GM23338 (cell line): ENCODE data around the gene PCDHB2. TPM values are rescaled to one million over a fixed set of nuclear protein-coding genes. Genes with fewer than 3 reads are reported as not detected.

Experiments used
- ATAC-seq: fragments of 200-7000 bp; cut with Tn5 transposase; 3 replicates; pipeline ENCODE4 v1.9.1; 2020
- DNase-seq: peaks from one replicate; pipeline ENCODE4 v3.0.0-alpha.2; 2015; ENCODE audit warnings: low spot score
- H2AFZ ChIP-seq: fragments of 200-600 bp; sonication (generic); 2 replicates; pipeline ENCODE4 v1.8.0; 2016; ENCODE audit warnings: antibody characterized with exemption, mild to moderate bottlenecking, moderate library complexity
- H3F3A ChIP-seq: fragments of 200-600 bp; sonication (generic); replicated peaks from 2 replicates; pipeline ENCODE4 v1.8.0; 2017; ENCODE audit warnings: antibody characterized with exemption, mixed run types, low read depth
- H3K27ac ChIP-seq: fragments of 200-600 bp; sonication (generic); 2 replicates; pipeline ENCODE4 v1.6.1; 2016; ENCODE audit warnings: low read depth
- H3K27me3 ChIP-seq: fragments of 200-600 bp; sonication (generic); 2 replicates; pipeline ENCODE4 v1.8.0; 2016; ENCODE audit warnings: mild to moderate bottlenecking, mixed run types, moderate library complexity; ENCODE audit not compliant: insufficient read depth
- H3K36me3 ChIP-seq: fragments of 200-600 bp; sonication (generic); 2 replicates; pipeline ENCODE4 v1.8.0; 2016; ENCODE audit warnings: mild to moderate bottlenecking; ENCODE audit not compliant: insufficient read depth
- H3K4me1 ChIP-seq: fragments of 200-600 bp; sonication (generic); 2 replicates; pipeline ENCODE4 v1.8.0; 2016; ENCODE audit warnings: mild to moderate bottlenecking, moderate library complexity; ENCODE audit not compliant: insufficient read depth
- H3K4me2 ChIP-seq: fragments of 200-600 bp; sonication (generic); 2 replicates; pipeline ENCODE4 v1.7.1; 2017; ENCODE audit warnings: mixed run types
- H3K4me3 ChIP-seq: fragments of 200-600 bp; sonication (generic); 2 replicates; pipeline ENCODE4 v1.6.1; 2016; ENCODE audit warnings: mixed run types
- H3K79me2 ChIP-seq: fragments of 200-600 bp; sonication (generic); replicated peaks from 2 replicates; pipeline ENCODE4 v1.8.0; 2017; ENCODE audit warnings: mild to moderate bottlenecking; ENCODE audit not compliant: insufficient read depth
- H3K9me2 ChIP-seq: fragments of 200-600 bp; sonication (generic); 2 replicates; pipeline ENCODE4 v1.8.0; 2017; ENCODE audit not compliant: insufficient read depth
- H4K20me1 ChIP-seq: fragments of 200-600 bp; sonication (generic); replicated peaks from 2 replicates; pipeline ENCODE4 v1.8.0; 2017; ENCODE audit warnings: mild to moderate bottlenecking; ENCODE audit not compliant: insufficient read depth
- H3K27ac Mint-ChIP-seq: 2 replicates; pipeline ENCODE4 v1.8.0; 2020; ENCODE audit warnings: inconsistent platforms, mild to moderate bottlenecking, moderate library complexity, mixed read lengths
- H3K27me3 Mint-ChIP-seq: 3 replicates; pipeline ENCODE4 v1.8.0; 2022; ENCODE audit warnings: low read depth, mild to moderate bottlenecking, moderate library complexity, mixed read lengths, inconsistent platforms; ENCODE audit not compliant: insufficient read depth, poor library complexity
- H3K36me3 Mint-ChIP-seq: 3 replicates; pipeline ENCODE4 v1.8.0; 2021; ENCODE audit warnings: low read depth, mild to moderate bottlenecking, inconsistent platforms, moderate library complexity, mixed read lengths
- H3K4me1 Mint-ChIP-seq: 3 replicates; pipeline ENCODE4 v1.8.0; 2020; ENCODE audit warnings: mild to moderate bottlenecking, inconsistent platforms, mixed read lengths
- H3K4me3 Mint-ChIP-seq: 3 replicates; pipeline ENCODE4 v1.8.0; 2021; ENCODE audit warnings: moderate library complexity, mild to moderate bottlenecking, inconsistent platforms, mixed read lengths
- H3K9me3 Mint-ChIP-seq: 3 replicates; pipeline ENCODE4 v1.8.0; 2020; ENCODE audit warnings: moderate library complexity, mild to moderate bottlenecking, inconsistent platforms, mixed read lengths
- EZH2phosphoT487 ChIP-seq: fragments of 200-600 bp; sonication (generic); IDR thresholded peaks from one replicate; pipeline ENCODE4 v1.8.1; 2018; ENCODE audit warnings: antibody characterized with exemption; ENCODE audit not compliant: unreplicated experiment
- NANOG ChIP-seq: IDR thresholded peaks from 2 replicates; pipeline ENCODE4 v1.6.1; 2016; ENCODE audit warnings: antibody characterized with exemption, borderline replicate concordance
- POLR2AphosphoS5 ChIP-seq: IDR thresholded peaks from 2 replicates; pipeline ENCODE4 v1.6.1; 2016; ENCODE audit warnings: antibody characterized with exemption, low read depth
- ZNF114 ChIP-seq: fragments of 250-450 bp; sonication (Bioruptor Pico); IDR thresholded peaks from 2 replicates; pipeline ENCODE4 v1.5.0; 2020; ENCODE audit warnings: mild to moderate bottlenecking, moderate library complexity
- ZNF331 ChIP-seq: fragments of 250-450 bp; sonication (Bioruptor Pico); IDR thresholded peaks from 2 replicates; pipeline ENCODE4 v1.5.0; 2020; ENCODE audit warnings: low read depth, mild to moderate bottlenecking, moderate library complexity
- polyA plus RNA-seq: library from polyadenylated mRNA; unstranded; fragments of >200 nt; fragmentation: Nextera tagmentation; extraction: Ambion mirVana; gene quantifications from 2 replicates; pipeline ENCODE4 v1.2.1, GENCODE V29; 2016
- total RNA-seq: library from RNA; depleted of rRNA; stranded (reverse); fragments of >200 nt; shearing (Covaris generic); gene quantifications from 2 replicates; pipeline ENCODE4 v1.2.3, GENCODE V29; 2014
- TF ChIP-seq, protein P1 (sequence below): fragments of 250-450 bp; sonication (Bioruptor Pico); IDR thresholded peaks from 2 replicates; pipeline ENCODE4 v1.5.0; 2020; ENCODE audit warnings: mild to moderate bottlenecking, moderate library complexity
- TF ChIP-seq, protein P2 (sequence below): IDR thresholded peaks from 2 replicates; pipeline ENCODE4 v1.6.1; 2016; ENCODE audit warnings: antibody characterized with exemption
- TF ChIP-seq, protein P3 (sequence below): IDR thresholded peaks from one replicate; pipeline ENCODE4 v1.6.1; 2018; ENCODE audit warnings: antibody characterized with exemption; ENCODE audit not compliant: unreplicated experiment

Gene PCDHB2
- total and polyA plus RNA-seq, 2 experiments from 2014 or later: 9.3 to 34.2 TPM

DNA sequence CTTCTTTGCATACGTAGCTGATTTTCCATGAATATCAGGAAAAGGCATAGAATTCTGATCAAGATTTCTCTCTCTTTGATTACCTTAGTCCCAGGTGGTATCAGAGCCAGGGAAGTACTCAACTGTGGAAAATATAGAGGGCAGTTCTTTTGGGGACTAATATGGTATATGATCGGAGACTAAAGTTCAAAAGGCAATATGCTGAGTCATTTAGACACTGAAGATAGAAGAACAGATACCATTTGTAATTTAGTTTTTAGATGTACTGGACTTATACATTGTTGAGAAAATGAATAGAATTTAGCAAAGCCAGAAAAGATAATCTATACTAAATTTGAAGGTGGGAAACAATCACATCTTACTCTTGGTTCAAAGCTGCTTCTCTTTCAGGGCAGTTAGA lies 10.9 kb downstream of the PCDHB2 start (continued):
- TF ChIP-seq, protein P1, sequence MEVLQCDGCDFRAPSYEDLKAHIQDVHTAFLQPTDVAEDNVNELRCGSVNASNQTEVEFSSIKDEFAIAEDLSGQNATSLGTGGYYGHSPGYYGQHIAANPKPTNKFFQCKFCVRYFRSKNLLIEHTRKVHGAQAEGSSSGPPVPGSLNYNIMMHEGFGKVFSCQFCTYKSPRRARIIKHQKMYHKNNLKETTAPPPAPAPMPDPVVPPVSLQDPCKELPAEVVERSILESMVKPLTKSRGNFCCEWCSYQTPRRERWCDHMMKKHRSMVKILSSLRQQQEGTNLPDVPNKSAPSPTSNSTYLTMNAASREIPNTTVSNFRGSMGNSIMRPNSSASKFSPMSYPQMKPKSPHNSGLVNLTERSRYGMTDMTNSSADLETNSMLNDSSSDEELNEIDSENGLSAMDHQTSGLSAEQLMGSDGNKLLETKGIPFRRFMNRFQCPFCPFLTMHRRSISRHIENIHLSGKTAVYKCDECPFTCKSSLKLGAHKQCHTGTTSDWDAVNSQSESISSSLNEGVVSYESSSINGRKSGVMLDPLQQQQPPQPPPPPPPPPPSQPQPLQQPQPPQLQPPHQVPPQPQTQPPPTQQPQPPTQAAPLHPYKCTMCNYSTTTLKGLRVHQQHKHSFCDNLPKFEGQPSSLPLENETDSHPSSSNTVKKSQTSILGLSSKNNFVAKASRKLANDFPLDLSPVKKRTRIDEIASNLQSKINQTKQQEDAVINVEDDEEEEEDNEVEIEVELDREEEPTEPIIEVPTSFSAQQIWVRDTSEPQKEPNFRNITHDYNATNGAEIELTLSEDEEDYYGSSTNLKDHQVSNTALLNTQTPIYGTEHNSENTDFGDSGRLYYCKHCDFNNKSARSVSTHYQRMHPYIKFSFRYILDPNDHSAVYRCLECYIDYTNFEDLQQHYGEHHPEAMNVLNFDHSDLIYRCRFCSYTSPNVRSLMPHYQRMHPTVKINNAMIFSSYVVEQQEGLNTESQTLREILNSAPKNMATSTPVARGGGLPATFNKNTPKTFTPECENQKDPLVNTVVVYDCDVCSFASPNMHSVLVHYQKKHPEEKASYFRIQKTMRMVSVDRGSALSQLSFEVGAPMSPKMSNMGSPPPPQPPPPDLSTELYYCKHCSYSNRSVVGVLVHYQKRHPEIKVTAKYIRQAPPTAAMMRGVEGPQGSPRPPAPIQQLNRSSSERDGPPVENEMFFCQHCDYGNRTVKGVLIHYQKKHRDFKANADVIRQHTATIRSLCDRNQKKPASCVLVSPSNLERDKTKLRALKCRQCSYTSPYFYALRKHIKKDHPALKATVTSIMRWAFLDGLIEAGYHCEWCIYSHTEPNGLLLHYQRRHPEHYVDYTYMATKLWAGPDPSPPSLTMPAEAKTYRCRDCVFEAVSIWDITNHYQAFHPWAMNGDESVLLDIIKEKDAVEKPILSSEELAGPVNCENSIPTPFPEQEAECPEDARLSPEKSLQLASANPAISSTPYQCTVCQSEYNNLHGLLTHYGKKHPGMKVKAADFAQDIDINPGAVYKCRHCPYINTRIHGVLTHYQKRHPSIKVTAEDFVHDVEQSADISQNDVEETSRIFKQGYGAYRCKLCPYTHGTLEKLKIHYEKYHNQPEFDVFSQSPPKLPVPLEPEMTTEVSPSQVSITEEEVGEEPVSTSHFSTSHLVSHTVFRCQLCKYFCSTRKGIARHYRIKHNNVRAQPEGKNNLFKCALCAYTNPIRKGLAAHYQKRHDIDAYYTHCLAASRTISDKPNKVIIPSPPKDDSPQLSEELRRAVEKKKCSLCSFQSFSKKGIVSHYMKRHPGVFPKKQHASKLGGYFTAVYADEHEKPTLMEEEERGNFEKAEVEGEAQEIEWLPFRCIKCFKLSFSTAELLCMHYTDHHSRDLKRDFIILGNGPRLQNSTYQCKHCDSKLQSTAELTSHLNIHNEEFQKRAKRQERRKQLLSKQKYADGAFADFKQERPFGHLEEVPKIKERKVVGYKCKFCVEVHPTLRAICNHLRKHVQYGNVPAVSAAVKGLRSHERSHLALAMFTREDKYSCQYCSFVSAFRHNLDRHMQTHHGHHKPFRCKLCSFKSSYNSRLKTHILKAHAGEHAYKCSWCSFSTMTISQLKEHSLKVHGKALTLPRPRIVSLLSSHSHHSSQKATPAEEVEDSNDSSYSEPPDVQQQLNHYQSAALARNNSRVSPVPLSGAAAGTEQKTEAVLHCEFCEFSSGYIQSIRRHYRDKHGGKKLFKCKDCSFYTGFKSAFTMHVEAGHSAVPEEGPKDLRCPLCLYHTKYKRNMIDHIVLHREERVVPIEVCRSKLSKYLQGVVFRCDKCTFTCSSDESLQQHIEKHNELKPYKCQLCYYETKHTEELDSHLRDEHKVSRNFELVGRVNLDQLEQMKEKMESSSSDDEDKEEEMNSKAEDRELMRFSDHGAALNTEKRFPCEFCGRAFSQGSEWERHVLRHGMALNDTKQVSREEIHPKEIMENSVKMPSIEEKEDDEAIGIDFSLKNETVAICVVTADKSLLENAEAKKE (CRISPR knock-in tag): no peak
- no peak for TF ChIP-seq NANOG
- TF ChIP-seq ZNF114 (CRISPR knock-in tag): no peak
- TF ChIP-seq ZNF331 (CRISPR knock-in tag): no peak

DNA sequence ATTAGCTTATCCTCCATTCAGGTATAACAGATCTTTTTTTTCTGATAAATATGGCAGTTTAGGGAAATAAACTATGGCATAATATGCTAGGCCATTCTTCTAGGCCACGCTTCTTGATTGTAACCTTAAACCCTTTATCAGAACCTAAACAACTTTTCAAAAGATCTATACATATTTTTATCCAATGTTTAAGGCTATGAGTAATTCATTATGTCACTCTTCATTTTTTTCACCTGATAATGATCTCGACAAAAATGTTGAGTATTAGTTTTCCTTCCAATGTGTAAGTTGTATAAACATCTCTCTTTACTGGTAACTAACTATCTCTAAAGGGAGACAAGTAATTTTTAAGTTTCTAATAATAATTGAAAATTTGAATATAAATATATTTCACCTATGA lies 24.8 kb downstream of the PCDHB2 start:
- H3F3A ChIP-seq: no peaks in the 10 kb centered on the region
- H4K20me1 ChIP-seq: no peaks in the 10 kb centered on the region
- no peaks in the 10 kb centered on the region for H3K9me2 ChIP-seq
- no peak overlapping the region for H3K4me2 ChIP-seq
- peaks cover 12% of the 10 kb centered on the region; the same call in 2 of the 3 replicates for H3K9me3 Mint-ChIP-seq
- TF ChIP-seq, protein P2, sequence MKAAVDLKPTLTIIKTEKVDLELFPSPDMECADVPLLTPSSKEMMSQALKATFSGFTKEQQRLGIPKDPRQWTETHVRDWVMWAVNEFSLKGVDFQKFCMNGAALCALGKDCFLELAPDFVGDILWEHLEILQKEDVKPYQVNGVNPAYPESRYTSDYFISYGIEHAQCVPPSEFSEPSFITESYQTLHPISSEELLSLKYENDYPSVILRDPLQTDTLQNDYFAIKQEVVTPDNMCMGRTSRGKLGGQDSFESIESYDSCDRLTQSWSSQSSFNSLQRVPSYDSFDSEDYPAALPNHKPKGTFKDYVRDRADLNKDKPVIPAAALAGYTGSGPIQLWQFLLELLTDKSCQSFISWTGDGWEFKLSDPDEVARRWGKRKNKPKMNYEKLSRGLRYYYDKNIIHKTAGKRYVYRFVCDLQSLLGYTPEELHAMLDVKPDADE: no peak
- TF ChIP-seq, protein P3, sequence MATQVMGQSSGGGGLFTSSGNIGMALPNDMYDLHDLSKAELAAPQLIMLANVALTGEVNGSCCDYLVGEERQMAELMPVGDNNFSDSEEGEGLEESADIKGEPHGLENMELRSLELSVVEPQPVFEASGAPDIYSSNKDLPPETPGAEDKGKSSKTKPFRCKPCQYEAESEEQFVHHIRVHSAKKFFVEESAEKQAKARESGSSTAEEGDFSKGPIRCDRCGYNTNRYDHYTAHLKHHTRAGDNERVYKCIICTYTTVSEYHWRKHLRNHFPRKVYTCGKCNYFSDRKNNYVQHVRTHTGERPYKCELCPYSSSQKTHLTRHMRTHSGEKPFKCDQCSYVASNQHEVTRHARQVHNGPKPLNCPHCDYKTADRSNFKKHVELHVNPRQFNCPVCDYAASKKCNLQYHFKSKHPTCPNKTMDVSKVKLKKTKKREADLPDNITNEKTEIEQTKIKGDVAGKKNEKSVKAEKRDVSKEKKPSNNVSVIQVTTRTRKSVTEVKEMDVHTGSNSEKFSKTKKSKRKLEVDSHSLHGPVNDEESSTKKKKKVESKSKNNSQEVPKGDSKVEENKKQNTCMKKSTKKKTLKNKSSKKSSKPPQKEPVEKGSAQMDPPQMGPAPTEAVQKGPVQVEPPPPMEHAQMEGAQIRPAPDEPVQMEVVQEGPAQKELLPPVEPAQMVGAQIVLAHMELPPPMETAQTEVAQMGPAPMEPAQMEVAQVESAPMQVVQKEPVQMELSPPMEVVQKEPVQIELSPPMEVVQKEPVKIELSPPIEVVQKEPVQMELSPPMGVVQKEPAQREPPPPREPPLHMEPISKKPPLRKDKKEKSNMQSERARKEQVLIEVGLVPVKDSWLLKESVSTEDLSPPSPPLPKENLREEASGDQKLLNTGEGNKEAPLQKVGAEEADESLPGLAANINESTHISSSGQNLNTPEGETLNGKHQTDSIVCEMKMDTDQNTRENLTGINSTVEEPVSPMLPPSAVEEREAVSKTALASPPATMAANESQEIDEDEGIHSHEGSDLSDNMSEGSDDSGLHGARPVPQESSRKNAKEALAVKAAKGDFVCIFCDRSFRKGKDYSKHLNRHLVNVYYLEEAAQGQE: no peak
- no peak for TF ChIP-seq POLR2AphosphoS5
- TF ChIP-seq EZH2phosphoT487: no peak
- H3K36me3 ChIP-seq: no peaks in the 10 kb centered on the region
- no peaks in the 10 kb centered on the region for H3K79me2 ChIP-seq
- H3K27me3 Mint-ChIP-seq: no peaks in the 10 kb centered on the region
- H3K27me3 ChIP-seq: no peaks in the 10 kb centered on the region
- H2AFZ ChIP-seq: no peak overlapping the region
- H3K4me3 Mint-ChIP-seq: no peak overlapping the region
- H3K4me1 ChIP-seq: no peaks in the 10 kb centered on the region
- DNase-seq (no peak), ATAC-seq (no peak)
- H3K36me3 Mint-ChIP-seq: peaks cover 25% of the 10 kb centered on the region
- H3K27ac Mint-ChIP-seq: no peak overlapping the region
- no peak overlapping the region for H3K27ac ChIP-seq
- H3K4me3 ChIP-seq: no peak overlapping the region
- no peaks in the 10 kb centered on the region for H3K4me1 Mint-ChIP-seq
